ENCODE measurements around the gene TPSD1.

DNA sequence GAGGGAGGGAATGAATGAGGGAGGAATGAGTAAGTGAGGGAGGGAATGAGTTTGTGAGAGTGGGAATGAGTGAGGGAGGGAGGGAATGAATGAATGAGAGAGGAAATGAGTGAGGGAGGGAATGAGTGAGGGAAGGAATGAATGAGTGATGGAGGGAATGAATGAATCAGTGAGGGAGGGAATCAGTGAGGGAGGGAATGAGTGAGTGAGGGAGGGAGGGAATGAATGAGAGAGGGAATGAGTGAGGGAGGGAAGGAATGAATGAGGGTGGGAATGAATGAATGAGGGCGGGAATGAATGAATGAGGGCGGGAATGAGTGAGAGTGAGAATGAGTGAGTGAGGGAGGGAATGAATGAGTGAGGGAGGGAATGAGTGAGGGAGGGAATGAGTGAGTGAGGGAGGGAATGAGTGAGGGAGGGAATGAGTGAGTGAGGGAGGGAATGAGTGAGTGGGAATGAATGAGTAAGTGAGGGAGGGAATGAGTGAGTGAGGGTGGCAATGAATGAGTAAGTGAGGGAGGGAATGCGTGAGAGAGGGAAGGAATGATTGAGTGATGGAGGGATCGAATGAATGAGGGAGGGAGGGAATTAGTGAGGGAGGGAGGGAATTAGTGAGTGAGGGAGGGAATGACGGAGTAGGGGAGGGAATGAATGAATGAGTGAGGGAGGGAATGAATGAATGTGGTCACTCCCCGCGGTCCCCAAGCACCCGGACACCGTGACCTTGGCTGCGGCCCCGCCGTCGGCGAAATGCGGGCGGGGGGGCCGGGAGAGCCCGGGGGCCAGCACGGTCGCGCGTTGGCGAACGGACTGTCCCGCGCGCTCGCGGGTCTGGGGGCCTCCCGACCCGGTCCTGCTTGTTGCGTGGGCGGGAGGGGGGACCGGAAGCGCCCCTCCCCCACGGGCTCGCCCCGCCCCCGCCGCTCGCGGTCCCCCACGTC is 52.4 kb downstream of the TPSD1 start:
- TF ChIP-seq, protein P1, sequence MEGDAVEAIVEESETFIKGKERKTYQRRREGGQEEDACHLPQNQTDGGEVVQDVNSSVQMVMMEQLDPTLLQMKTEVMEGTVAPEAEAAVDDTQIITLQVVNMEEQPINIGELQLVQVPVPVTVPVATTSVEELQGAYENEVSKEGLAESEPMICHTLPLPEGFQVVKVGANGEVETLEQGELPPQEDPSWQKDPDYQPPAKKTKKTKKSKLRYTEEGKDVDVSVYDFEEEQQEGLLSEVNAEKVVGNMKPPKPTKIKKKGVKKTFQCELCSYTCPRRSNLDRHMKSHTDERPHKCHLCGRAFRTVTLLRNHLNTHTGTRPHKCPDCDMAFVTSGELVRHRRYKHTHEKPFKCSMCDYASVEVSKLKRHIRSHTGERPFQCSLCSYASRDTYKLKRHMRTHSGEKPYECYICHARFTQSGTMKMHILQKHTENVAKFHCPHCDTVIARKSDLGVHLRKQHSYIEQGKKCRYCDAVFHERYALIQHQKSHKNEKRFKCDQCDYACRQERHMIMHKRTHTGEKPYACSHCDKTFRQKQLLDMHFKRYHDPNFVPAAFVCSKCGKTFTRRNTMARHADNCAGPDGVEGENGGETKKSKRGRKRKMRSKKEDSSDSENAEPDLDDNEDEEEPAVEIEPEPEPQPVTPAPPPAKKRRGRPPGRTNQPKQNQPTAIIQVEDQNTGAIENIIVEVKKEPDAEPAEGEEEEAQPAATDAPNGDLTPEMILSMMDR (IDR thresholded peaks at IDR 0.05; ENCODE audit: borderline replicate concordance, extremely low read depth, low read length, poor library complexity, severe bottlenecking): no peak
- TF ChIP-seq EZH2 (IDR thresholded peaks at IDR 0.05; ENCODE audit: borderline replicate concordance, low read depth, low read length, severe bottlenecking): no peak
